GM19035 (cell line): Measurements from ENCODE around the gene TMEM255A.

Experiments
- ATAC-seq: cut with Tn5 transposase; IDR thresholded peaks from one replicate; pipeline ENCODE4 v1.9.1; 2021; ENCODE audit not compliant: unreplicated experiment

TMEM255A gene

DNA sequence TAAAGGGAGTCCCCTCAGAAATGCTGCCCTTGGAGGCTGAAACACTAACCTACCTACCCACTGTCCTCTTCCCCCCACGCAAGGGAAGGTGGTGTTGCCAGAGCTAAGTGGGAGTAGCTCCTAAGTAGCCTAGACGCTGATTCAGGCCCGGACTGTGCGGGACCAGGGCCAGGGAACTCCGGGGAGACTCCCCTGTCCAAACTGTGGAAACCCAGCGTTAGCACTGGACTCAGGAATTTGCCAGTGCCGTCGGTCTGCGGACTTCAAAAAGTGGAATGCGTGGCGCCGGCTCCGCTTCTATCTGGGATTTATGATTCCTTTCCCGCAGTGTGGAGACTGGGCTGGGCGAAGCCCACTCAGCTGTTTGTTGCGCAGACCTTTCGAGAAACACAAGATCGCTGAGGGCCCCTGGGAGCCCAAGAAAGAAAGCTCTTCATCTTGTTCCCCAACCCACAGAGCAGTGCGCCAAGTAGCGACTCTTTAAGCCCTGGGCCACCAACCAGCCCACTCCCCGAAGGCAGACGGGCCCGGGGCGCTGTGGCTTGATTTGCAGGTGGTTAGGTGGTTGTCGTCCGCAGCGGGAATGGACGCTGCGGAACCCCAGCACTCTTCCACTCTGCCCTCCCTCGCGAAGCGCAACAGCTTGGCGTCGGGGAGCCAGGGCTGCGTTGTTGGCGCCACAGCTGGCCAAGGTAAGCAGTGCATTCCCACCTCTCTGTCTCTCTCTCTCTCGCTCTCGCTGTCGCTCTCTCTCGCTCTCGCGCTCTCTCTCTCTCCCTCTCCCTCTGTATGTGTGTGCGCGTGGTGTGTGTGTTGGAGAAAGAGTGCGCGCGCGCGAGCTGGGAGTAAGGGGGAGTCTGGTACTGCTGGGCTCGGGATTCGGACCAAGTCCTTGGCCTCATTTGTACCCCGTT is 2.0 kb downstream of the TMEM255A start:
- peak; percentile 96 for ATAC-seq

DNA sequence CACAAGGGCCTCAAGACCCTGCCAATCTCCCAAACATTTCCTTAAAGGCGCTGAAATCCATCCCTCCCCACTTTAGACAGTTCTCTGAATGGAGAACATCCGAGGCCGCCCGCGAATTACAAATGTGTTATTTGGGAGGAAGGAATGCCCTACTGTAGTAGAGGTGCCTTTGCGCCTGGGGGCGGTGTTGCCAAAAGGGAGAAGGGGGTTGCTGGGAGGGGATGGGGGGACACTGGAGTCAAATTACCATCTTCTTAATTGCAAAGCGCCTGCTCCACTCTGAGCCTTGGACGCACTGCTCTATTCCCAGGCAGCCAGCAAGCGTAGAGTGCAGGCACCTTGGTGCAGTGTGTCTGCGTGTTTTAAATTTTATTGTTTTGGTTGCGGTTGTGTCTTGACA is 2.7 kb downstream of the TMEM255A start:
- no peak for ATAC-seq

DNA sequence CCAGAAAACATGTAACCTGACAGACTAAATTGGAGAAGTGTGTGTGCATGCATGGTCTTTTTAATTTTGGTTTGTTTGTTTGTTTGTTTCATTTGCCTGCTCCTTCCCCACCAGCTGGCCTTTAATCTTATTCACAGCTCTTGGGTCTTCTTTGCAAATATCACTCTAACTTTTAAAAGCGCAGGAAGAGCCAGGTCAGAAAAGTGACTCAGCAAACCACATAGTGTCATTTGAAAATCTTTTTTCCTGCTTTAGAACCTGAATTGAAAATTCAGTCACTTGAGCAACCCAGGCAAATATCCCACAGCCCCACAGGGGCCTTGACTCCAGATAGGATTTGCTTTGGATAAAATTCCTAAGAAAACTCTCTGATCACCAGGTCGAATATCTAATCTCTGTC is 4.6 kb downstream of the TMEM255A start:
- ATAC-seq = no peak

DNA sequence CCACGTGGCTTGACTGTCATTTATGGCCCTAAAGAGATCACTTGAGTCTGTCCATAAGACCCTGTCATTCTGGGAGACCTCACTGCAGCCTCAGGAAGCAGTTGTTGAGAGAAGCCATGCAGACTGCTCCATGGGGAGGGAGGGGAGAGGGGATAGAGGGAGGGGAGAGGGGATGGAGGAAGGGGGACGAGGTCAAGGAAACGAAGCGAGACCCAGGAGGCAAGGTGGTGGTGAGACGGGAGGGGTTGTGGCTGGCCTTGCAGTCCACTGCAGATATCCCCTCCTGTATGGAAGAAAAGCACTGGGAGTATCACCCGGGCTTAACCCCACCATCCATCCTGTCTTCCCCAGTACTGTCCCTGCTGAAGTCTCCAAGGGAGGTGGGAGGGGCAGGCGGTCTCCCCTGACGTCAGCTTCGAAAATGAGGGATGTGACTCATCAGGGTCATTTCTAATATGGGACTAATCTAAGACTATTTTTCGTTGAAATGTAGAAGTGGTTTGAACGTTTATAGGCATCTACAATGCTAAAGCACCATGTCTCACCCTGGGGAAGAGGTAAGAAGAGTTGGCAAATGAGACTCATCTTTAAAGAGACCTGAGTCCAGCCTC is 5.6 kb downstream of the TMEM255A start:
- ATAC-seq = no peak

DNA sequence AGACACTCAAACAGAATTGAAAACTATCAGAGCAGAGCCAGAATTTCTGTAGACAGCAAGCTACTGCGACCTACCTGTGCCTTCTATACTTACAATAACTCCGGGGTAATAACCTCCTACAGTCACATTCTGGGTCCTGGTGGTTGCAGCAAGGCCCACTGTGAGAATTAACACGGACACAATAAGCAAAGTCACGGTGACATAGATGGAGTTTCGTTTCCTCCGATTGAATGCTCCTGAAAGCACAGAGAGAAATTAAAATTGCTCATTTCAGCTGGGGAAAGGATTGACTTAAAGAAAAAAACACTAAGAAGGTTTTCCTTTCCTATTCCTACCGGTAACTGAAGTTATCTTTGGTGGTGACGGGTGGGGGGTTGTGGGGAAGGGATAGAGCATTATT is 7.0 kb downstream of the TMEM255A start:
- ATAC-seq = no peak

DNA sequence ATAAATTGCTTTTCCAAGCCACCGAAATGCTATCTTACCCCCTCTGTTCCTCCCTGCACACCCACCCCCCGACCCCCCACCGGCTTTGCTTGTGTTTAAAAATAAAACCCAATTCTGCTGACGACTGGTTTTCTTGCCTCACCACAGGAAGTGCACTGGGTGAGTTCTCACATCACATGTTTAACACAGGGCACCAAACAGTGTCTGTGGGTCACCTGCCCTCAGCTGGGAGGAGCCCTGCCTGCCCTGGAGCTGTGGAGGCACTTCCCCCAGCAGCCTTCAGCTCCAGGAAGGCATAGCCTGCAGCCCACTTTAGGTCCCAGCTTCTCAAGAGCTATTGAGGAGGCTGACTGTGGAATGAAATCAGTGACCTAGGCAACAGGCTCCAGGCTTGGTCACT is 8.8 kb downstream of the TMEM255A start:
- peak; percentile 95 for ATAC-seq

DNA sequence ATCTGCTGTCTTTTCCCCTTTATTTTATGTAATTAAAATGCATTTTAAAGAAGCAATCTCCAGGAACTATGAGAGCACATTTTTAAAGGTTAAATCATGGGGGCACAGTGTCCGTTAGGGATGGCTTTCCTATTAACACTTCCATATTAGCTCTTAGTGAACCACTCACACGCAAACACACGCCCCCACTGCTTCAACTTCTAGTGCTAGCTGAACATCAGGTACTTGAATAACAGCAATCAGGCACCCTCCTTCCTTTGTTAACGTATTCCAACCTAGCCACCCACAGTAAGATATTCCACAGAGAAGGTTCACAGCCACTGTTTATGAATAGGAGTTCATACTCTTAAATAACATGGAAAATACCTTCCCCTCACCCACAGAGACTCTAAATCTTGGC is 9.3 kb downstream of the TMEM255A start:
- ATAC-seq = no peak

DNA sequence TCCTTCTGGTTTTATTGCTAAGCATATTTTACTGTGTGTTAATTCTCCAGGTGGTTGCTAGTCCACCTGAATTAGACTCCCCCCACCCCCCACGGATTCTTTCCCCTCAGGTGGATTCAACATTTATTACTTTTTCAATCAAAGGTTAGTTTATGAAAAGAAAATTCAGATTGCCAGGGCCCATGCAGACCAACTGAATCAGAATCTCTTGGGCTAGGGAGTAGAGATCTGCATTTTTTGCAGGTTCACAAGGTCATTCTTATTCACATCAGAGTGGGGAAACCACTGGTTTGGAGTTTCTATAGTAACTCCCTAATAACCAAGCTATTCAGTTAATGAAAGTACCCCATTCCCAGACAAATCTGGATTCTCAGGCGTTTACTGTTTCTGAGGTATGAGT is 9.8 kb downstream of the TMEM255A start:
- ATAC-seq = no peak

DNA sequence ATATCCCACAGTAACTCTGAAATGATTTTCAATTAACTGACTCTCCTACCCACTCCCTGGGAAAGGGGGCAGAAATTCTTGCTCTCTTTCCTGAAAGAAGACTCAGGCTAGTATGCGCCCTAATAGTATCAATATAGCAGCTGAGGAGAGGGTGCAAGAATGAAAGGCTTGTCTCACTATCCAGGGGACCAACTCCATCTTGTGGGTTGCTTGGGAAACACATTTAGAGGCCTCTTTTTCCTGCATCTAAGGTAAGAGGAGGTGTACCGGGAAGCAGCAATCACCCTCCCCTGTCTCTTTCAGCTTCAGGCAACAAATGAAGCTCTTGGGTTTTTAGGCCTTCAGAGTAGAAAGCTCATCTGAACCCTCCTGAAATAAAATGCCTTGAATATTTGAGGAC is 11.3 kb downstream of the TMEM255A start:
- ATAC-seq = no peak

DNA sequence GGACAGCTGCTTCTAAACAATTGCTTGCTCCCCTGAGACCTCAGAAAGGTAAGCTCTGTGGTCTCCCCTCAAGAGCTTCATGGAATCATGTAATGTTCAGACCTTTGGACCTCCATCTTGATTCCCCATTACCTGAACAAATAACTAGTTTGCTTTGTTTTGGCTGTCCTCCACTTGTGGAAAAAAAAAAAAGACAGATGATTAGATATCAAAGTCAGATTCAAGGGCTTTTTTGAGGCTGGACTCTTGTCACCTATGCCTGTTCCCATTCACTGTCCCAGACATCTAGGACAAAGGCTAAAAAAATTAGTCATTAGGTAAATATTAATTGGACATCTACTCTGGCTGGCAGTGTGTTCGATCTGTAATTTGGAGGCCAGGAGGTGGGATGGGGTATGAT is 13.3 kb downstream of the TMEM255A start:
- no peak for ATAC-seq

DNA sequence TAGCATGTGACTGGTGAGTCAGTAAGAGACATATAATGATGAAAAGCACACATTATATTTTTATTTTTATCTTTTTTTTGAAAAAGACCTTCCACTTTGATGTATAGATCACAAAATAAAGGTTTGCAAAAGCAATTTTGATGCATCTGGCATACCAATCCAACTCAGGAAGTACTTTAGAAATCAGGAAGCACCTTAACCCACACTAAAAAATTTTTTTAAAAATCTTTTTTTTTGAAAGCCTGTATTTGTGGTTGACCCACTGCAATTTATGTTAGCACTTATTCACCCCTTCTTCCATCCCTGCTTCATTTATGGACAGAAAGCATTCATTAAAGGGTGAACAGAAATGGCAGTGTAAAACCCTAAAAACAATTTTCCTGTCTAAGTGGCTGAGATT is 16.6 kb downstream of the TMEM255A start:
- ATAC-seq = no peak

DNA sequence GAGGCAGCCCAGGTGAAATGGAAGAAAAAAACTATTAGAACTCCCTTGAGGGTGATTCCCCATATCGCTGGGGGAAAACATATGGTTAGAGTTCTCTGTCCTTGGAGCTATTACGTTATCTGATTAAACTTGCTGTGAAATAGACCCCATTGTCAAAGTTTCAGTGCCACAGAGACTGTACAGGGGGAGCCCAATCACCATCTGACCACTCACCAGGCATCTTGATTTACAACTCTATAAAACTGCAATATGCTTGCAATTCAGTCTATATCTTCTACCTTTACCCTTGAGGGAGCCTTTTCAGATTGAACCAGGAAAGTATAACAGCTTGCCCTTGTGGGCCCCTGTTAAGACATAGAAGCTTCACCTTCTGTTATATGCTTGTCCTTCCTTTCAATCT is 18.2 kb downstream of the TMEM255A start:
- no peak for ATAC-seq

DNA sequence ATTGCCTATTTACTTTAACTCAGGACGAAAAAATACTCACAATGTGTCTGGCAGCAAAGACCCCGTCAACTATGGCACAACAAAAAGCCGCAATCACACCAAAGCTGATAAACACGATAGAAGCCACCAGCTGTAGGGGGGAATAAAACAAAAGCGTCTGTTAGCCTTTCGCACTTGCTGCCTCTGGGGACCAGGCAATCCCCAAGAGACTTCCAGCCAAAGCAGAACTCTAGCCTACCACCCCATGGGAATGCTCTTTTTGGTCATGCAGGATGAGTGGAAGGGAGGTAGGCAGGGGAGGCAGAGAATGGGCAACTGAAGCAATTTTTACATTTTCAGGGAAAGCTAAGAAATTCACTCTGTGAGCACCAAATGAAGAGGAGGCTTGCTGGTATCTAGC is 20.1 kb downstream of the TMEM255A start:
- ATAC-seq = no peak

DNA sequence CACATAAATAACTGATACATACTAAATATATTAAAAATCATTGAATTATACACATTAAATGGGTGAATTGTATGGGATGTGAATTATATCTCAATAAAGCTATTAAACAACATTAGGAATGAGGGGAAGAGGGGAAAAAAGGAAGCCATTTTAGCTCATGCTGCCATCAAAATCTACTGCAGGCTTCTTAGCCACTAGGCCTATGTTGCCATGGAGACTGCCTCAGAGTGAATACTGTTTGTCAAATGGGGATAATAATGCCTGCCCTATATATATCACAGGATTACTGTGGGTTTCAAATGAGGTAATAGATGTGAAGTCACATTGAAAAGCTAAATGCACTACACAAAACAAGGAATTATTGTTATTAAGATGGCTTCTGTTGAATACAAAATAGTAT is 21.2 kb downstream of the TMEM255A start:
- ATAC-seq = no peak

DNA sequence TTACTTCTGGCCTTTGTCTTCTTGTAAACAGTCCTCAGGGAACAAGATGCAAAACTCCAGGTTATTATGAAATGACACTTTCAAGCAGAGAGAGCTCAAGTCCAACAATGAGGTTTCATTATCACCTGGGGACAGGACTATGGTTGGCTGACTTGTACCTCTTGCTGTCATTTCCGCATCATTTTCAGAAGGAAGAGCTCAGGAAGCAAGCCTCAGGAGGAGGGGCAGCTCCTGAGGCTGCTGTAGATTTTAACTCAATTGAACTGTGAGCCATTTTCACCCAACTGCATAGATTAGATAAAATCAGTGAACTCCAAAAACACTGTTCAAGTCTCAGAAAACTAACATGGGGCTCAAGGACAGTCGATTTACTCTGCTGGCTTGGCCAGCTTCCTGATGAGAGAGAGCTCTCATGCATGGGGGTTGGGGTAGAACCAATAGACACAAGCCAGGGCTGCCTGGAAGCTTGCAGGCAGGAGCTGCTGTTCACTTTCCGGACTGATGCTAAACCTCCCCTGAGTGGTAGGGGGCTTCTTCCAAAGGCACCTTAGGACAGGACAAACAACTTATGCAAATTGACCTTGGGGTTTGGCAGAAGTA is 23.6 kb downstream of the TMEM255A start:
- peak; percentile 51 for ATAC-seq

DNA sequence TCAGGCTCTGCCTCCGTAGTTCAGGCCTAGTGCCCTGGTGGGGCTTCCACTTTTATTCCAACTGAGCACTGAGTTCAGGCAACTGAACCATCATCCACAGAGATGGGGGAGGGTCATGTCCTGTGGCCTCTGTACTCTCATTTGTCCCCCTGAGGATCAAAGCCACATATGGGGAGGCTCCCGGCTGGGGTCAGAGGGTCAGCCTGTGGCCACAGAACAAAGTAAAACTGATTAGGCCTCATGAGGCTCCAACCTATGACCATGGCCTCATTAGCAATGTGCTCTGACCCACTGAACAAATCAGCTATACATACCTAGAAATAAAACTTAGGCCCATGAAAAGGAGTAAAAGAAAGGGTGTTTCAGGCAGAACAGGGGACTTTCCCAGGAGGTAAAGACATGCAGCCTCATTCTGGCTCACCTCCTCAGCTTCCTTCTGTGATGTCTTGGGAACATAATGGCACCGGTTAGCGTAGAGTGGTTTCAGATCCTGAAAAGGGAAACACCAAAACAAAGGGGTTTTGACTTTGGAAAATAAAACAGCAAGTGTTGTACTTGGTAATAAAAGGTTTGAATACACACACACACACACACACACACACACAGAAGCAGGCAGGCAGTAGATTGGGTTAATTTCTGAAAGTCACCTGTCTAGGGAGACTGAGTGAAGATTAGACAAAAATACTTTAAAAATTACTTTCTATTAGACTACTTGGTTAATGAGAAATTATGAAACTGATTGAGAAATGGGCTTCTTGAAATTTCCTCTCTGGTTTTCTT is 24.3 kb downstream of the TMEM255A start:
- ATAC-seq = peak; percentile 46

DNA sequence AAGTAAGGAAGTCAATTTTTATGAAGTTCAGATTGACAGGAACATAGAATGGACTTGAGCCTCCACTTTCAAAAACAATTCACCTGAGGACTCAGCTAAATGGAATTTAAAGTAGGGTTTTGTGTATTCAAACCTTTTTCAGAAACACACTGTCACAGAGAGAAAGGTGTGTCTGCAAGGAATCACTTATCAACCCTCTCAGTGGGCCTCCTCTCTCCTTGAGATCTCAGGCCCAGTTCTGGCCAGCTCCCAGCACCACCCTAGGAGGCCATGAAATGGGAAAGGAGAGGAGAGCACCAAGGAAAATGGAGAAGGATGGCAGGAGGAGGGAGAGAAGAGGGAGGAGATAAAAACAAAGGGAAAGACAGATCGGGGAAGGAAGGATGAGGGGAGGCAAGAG is 28.6 kb downstream of the TMEM255A start:
- ATAC-seq = no peak

DNA sequence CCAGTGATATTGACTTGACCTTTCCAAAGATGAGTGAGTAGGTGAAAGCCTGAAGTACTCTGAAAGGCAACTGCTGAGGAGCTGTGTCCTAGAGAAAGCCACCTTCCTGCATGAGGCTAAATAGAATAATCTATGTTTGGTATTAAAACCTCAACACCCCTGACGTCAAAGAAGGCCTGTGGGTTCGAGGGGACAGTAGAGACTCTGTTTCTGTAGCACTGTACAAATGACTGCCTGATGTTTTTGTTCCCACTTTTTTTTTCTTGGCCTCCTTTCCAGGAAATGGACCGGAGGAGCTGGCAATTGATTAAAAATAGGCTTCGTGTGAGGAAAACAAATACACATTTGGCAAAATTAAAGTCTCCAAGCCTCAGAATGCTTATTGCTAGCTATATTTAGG is 29.5 kb downstream of the TMEM255A start:
- no peak for ATAC-seq

DNA sequence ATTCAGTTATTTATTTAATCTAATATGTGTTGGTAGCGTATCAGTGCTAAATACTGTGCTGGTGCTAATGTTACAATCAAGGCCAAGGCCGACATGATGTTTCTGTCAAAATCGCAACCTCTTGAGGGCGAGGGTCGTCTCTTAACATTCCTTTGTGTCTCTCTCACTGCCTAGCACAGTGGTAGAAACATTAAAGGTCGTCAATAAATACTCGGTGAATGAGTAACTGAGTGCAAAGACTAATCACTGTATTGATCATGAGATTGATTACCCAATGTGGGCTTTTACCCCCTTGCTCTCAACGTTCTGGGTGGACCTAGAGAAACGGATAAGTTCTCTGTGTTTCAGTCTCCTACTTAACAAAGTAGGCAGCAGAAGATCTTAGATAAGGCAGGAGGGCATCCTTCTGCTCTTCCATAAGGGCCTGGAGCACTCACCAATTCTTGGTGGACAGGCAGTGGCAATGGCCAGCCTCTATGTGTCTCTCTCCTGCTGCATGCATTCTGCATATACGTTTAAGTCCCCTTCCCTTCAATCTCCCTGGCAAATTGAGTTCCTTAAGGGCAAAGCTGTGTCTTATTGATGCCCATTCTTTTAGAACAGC is 30.1 kb downstream of the TMEM255A start:
- ATAC-seq = no peak

DNA sequence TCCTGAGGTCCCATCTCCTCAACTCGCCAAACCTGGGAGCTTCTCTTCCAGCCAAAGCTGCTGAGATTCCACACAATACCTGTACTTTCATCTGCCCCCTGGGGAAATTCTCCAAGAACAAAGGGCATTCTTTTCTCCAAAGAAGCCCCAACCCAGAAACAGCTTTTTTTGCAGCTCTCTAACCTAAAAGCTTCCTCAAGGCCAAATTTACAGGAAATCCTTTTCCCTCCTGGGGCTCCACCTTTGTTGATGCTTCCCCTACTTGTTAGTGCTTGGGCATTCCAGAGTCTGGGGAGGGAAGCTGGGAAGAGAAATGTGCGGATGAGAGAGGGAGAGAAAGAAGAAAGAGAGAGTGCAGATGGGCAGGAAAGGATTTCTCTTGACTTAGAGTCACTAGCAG is 36.3 kb downstream of the TMEM255A start:
- no peak for ATAC-seq

DNA sequence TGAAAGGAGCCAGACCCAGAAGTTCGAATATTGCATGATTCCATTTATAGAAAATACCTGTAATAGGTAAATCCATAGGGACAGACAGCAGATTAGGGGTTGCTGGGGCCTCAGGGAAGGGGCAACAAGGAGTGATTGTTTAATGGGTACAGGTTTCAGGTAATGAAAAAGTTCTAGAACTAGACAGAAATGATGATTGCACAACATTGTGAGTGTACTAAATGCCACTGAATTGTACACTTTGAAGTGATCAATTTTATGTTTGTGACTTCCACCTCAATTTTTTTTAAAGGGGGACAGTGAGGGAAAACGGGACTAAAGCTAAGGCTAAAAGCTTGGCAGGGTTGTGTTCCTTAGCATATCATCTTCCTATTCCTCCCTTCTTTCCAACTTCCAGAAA is 37.1 kb downstream of the TMEM255A start:
- no peak for ATAC-seq
